Measurements from ENCODE around the gene MFSD6. TPM values are rescaled to one million over a fixed set of nuclear protein-coding genes. Genes with fewer than 3 reads are reported as not detected.
A peak's percentile ranks its signal among the peaks of the same experiment; 100 is the strongest.

The MFSD6 gene
- total RNA-seq, 2 experiments from 2014 or later = 21.0 to 21.6 TPM

DNA sequence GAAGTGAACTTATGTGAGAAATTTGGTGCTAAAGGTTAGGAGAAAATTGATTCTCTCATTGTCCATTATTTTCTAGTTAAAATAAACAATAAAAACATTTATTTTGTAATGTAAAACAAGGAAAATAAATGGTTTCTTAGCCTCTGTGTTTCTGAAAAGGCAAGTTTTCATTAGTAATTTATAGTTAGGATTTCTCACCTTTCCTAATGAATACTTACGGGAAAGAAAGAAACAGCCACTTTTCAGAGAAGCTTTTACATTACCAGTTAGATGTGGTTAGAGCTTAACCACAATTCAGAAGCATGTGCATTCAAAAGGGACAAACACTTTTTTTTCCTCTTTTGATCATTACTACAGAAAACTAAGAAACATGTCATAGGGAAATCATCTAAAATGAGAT, 107.5 kb downstream of the MFSD6 start:
- peaks cover 44% of the 10 kb centered on the region for H3K4me1 Mint-ChIP-seq (ENCODE audit: low read depth)
- no peaks in the 10 kb centered on the region for H3K9me3 Mint-ChIP-seq
- CTCF ChIA-PET = interaction anchor here (0.9 to 2.4 kb wide), 3 partner anchors 18 to 248 kb away, joined by 3 to 7 read pairs (median 4); no protein-coding TSS in a partner anchor
- DNase-seq = no peak
- H3K27ac Mint-ChIP-seq = peak overlapping the region; percentile 11
- peaks cover 33% of the 10 kb centered on the region for H3K36me3 Mint-ChIP-seq (ENCODE audit: low read depth)
- intact Hi-C loops (cut with micrococcal nuclease) = loop anchor here (1.0 to 5.0 kb wide), 3 partner anchors 15 to 207 kb away; no protein-coding TSS in a partner anchor
- H3K4me3 Mint-ChIP-seq = no peak overlapping the region
- H3K27me3 Mint-ChIP-seq (ENCODE audit: low read depth) = no peaks in the 10 kb centered on the region

DNA sequence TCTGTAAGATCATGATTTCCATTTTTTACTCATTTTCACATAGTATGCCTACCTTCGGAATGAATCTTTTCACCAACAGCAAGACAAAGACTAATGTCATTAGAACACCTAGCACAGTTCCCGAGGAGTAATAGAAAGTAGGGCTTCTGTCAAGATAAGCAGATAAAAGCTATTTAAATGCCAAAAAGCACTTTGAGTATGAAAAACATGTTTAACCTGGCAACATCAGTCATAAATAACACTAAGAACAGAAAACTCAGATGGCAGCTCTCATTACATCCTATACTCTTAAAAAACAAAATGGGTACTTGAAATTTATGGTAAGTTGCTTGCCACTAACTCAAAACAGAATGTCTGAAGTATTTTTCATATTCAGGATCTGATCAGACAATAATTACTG, 109.3 kb downstream of the MFSD6 start:
- DNase-seq = no peak
- H3K36me3 Mint-ChIP-seq (ENCODE audit: low read depth) = peaks cover 44% of the 10 kb centered on the region
- no peaks in the 10 kb centered on the region for H3K27me3 Mint-ChIP-seq (ENCODE audit: low read depth)
- H3K27ac Mint-ChIP-seq = no peak overlapping the region
- CTCF ChIA-PET = interaction anchor here (0.6 to 1.0 kb wide), 2 partner anchors 127 to 179 kb away, joined by 3 read pairs; no protein-coding TSS in a partner anchor
- no peaks in the 10 kb centered on the region for H3K9me3 Mint-ChIP-seq
- no peak overlapping the region for H3K4me3 Mint-ChIP-seq
- H3K4me1 Mint-ChIP-seq (ENCODE audit: low read depth) = peaks cover 55% of the 10 kb centered on the region
- intact Hi-C loops (cut with micrococcal nuclease) = loop anchor here (5.0 kb wide), 1 partner anchor 205 kb away; no protein-coding TSS in a partner anchor

- Mint-ChIP-seq H3K36me3 (ENCODE audit: low read depth) (peaks cover 33% of the 10 kb centered on the region), H3K9me3 (no peaks in the 10 kb centered on the region), H3K27ac (peak overlapping the region; percentile 0), H3K4me3 (no peak overlapping the region), H3K27me3 (ENCODE audit: low read depth) (no peaks in the 10 kb centered on the region), H3K4me1 (ENCODE audit: low read depth) (peaks cover 44% of the 10 kb centered on the region)
- intact Hi-C loops (cut with micrococcal nuclease) = loop anchor here (1.0 to 5.0 kb wide), 2 partner anchors 12 to 202 kb away; no protein-coding TSS in a partner anchor
- DNase-seq = no peak
- CTCF ChIA-PET = interaction anchor here (1.0 kb wide), 1 partner anchor 9 kb away, joined by 3 read pairs; no protein-coding TSS in a partner anchor
Observed at GRCh38 chr2:190519975-190520767, 112.0 kb downstream of the MFSD6 start.

DNA sequence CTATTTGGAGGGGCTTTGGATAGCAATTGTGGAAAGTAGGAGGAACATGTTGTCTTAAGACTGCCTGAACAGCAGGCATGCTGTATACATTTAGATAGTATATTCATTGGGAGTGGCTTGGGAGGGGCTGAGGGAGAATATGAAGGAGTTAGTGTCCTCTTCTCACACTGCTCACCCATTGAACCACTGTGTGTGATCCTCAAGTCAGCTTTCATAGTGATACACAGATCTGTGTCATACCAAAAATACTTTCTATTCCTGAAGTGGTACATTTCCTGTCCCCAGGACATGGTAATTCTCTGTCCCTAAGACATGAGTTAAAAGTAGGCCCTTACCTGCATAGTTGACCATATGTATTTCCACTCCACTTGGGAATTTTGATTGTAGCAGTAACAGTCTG, 116.8 kb downstream of the MFSD6 start:
- H3K27me3 Mint-ChIP-seq (ENCODE audit: low read depth) = no peaks in the 10 kb centered on the region
- no peak for DNase-seq
- H3K9me3 Mint-ChIP-seq = no peaks in the 10 kb centered on the region
- intact Hi-C loops (cut with micrococcal nuclease) = no loop called here
- H3K36me3 Mint-ChIP-seq (ENCODE audit: low read depth) = peaks cover 27% of the 10 kb centered on the region
- CTCF ChIA-PET = no interaction called here
- peaks cover 66% of the 10 kb centered on the region for H3K4me1 Mint-ChIP-seq (ENCODE audit: low read depth)
- no peak overlapping the region for H3K4me3 Mint-ChIP-seq
- no peak overlapping the region for H3K27ac Mint-ChIP-seq

DNA sequence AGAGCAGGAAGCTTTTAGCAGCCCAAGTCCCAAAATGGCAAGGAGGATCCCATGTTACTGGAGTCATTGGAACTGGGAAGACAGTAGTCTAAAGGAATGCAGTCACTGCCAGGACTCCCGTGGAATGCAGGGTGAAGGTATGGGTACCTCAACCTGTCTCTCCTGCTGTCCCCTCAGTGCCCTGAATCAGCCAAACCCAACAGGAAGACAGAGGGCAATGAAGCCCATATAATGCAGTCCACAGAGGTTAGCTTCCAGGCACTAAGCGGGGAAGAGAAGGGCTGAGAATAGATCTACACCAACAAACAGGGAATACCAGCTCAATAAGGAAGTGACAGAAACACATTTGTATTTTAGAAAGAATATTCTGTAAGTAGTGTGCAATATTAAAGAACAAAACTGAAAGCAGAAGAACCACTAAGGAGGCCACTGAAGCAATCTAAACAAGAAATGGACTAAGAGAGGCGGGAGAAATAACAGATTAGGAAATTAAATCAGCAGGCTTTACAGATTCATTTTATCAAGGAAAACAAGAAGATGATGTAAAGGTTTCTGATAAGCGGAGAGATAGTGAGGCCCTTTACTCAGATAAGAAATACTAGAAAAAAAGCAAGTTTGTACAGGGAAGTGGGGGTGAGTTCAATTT, 118.1 kb downstream of the MFSD6 start:
- no peak for DNase-seq
- Mint-ChIP-seq H3K9me3 (no peaks in the 10 kb centered on the region), H3K36me3 (ENCODE audit: low read depth) (peaks cover 20% of the 10 kb centered on the region), H3K4me3 (no peak overlapping the region), H3K27ac (no peak overlapping the region), H3K4me1 (ENCODE audit: low read depth) (peaks cover 66% of the 10 kb centered on the region), H3K27me3 (ENCODE audit: low read depth) (no peaks in the 10 kb centered on the region)
- CTCF ChIA-PET = no interaction called here
- intact Hi-C loops (cut with micrococcal nuclease) = no loop called here

DNA sequence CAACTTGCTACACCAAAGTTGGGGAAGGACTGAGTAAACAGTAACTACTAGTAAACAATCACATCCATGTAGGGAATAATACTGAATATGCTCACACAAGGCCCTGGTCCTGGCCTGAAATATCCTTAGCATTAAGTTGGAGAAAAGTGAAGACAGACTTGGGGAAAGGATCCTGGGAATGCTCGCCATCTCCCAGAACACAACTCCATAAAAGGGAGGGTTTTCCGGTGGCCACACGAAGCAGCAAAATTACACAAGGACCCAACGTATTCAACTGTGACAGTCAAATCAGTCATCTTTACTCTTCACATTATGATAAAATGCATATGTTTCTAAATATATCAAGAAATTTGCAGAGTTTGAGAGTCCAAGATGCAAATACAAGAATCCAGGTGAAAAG, 119.1 kb downstream of the MFSD6 start:
- Mint-ChIP-seq H3K9me3 (no peaks in the 10 kb centered on the region), H3K27ac (no peak overlapping the region), H3K4me1 (ENCODE audit: low read depth) (peaks cover 68% of the 10 kb centered on the region), H3K4me3 (no peak overlapping the region), H3K27me3 (ENCODE audit: low read depth) (no peaks in the 10 kb centered on the region), H3K36me3 (ENCODE audit: low read depth) (peaks cover 15% of the 10 kb centered on the region)
- intact Hi-C loops (cut with micrococcal nuclease) = no loop called here
- no peak for DNase-seq
- CTCF ChIA-PET = no interaction called here

DNA sequence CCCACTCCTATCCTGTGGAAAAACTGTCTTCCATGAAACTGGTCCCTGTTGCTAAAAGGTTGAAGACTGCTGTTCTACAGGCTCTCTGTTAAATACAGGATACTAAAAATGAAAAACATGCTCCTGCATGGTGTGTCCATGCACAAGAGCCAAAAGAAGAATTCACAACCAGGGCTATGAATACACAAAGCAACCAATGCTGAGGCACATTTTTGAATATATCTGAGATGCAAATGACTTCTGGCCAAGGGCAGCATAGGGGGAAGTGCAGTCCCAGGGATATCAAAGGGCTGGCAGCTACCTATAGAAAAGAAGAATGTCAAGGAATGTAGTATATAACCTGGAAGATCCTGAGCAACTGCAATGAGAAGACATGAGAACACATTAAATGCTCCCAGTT, 119.8 kb downstream of the MFSD6 start:
- H3K27me3 Mint-ChIP-seq (ENCODE audit: low read depth) = no peaks in the 10 kb centered on the region
- H3K36me3 Mint-ChIP-seq (ENCODE audit: low read depth) = peaks cover 9% of the 10 kb centered on the region
- DNase-seq = no peak
- H3K27ac Mint-ChIP-seq = no peak overlapping the region
- peaks cover 75% of the 10 kb centered on the region for H3K4me1 Mint-ChIP-seq (ENCODE audit: low read depth)
- no peak overlapping the region for H3K4me3 Mint-ChIP-seq
- CTCF ChIA-PET = no interaction called here
- intact Hi-C loops (cut with micrococcal nuclease) = no loop called here
- H3K9me3 Mint-ChIP-seq = no peaks in the 10 kb centered on the region

DNA sequence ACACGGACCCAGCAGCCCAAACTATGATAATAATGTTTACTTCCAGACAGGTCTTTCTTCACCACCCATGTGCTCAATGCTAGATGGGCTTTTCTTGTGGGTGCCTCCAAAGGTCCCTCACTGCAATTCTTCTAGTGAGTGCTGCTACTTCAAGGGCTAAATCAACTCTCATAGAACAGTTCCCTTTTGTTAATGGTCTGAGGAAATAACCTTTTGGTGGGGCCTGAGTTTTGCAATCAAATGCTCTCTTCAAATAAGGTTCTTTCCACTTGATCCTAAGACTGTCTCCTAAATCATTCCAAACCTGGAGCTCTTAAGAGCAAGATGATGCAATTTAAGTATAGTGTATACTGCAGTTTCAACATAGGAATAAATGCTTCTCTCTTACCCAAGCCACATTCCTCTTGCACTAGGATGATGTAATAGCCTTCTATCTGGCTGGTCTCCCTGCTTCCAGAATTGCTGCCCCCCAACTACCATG, 120.4 kb downstream of the MFSD6 start:
- peaks cover 81% of the 10 kb centered on the region for H3K4me1 Mint-ChIP-seq (ENCODE audit: low read depth)
- no peak overlapping the region for H3K4me3 Mint-ChIP-seq
- intact Hi-C loops (cut with micrococcal nuclease) = no loop called here
- no peaks in the 10 kb centered on the region for H3K9me3 Mint-ChIP-seq
- DNase-seq = no peak
- H3K27me3 Mint-ChIP-seq (ENCODE audit: low read depth) = no peaks in the 10 kb centered on the region
- CTCF ChIA-PET = no interaction called here
- peaks cover 11% of the 10 kb centered on the region for H3K36me3 Mint-ChIP-seq (ENCODE audit: low read depth)
- H3K27ac Mint-ChIP-seq = no peak overlapping the region

DNA sequence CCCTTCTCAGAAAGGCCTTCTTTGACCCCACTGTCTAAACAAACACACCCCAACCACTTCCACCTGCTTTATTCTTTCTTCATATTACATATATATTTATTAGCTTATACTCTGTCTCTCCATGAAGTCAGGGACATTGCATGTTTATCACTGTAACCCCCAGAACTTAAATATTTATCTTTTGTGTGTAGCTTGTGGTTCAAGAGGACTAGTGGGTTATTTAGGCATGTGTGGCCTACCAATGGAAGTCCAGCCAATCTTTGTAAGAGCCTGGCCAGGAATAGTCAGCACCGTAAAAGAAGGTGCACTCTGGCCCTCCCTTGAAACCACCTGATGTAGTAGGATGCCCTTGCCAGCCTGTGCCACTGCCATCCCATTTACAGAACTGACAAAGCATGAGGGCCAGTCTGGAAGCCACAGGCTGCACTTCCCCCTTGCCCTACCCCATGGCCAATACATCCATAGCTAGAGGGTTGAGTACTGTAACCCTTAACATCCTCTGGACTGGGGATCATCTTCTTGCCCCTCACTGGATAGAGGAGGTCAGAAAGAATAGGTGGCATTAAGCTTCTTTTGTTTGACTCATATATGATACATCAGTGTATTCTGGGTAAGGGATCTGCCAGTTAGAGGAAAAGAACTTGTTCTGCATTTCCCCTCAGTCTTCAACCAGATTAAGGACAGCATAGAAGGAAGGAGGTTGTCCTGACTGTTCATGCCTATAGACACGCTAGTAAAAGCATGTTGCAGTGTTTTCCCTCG, 121.5 kb downstream of the MFSD6 start:
- H3K27ac Mint-ChIP-seq = peak overlapping the region; percentile 57
- H3K36me3 Mint-ChIP-seq (ENCODE audit: low read depth) = peaks cover 12% of the 10 kb centered on the region
- peaks cover 81% of the 10 kb centered on the region for H3K4me1 Mint-ChIP-seq (ENCODE audit: low read depth)
- H3K27me3 Mint-ChIP-seq (ENCODE audit: low read depth) = no peaks in the 10 kb centered on the region
- no peak overlapping the region for H3K4me3 Mint-ChIP-seq
- DNase-seq = no peak
- intact Hi-C loops (cut with micrococcal nuclease) = loop anchor here (1.0 to 10.0 kb wide), 8 partner anchors 13 to 1225 kb away; partner anchors contain the start of genes ASNSD1, NABP1, ORMDL1 and PMS1
- H3K9me3 Mint-ChIP-seq = no peaks in the 10 kb centered on the region
- CTCF ChIA-PET = interaction anchor here (0.6 to 1.0 kb wide), 3 partner anchors 39 to 440 kb away, joined by 3 read pairs; no protein-coding TSS in a partner anchor

- Mint-ChIP-seq H3K27me3 (ENCODE audit: low read depth) (no peaks in the 10 kb centered on the region), H3K27ac (peak overlapping the region; percentile 62), H3K9me3 (no peaks in the 10 kb centered on the region), H3K36me3 (ENCODE audit: low read depth) (peaks cover 12% of the 10 kb centered on the region), H3K4me3 (no peak overlapping the region), H3K4me1 (ENCODE audit: low read depth) (peaks cover 75% of the 10 kb centered on the region)
- CTCF ChIA-PET = interaction anchor here (0.6 to 1.0 kb wide), 3 partner anchors 39 to 146 kb away, joined by 3 read pairs; no protein-coding TSS in a partner anchor
- intact Hi-C loops (cut with micrococcal nuclease) = loop anchor here (1.0 to 10.0 kb wide), 8 partner anchors 14 to 1226 kb away; partner anchors contain the start of genes ASNSD1, NABP1, ORMDL1 and PMS1
- no peak for DNase-seq
Observed at GRCh38 chr2:190530248-190530900, 122.2 kb downstream of the MFSD6 start.

GRCh38 chr2:190532581-190532980, 124.4 kb downstream of the MFSD6 start:
- Mint-ChIP-seq H3K9me3 (peaks cover 14% of the 10 kb centered on the region), H3K27ac (peak overlapping the region; percentile 100), H3K4me3 (peak overlapping the region; percentile 96), H3K27me3 (ENCODE audit: low read depth) (no peaks in the 10 kb centered on the region), H3K4me1 (ENCODE audit: low read depth) (peaks cover 68% of the 10 kb centered on the region), H3K36me3 (ENCODE audit: low read depth) (peaks cover 26% of the 10 kb centered on the region)
- CTCF ChIA-PET = interaction anchor here (0.9 to 1.8 kb wide), 2 partner anchors 17 to 162 kb away, joined by 3 to 7 read pairs; no protein-coding TSS in a partner anchor
- DNase-seq = no peak
- intact Hi-C loops (cut with micrococcal nuclease) = loop anchor here (1.0 to 10.0 kb wide), 10 partner anchors 12 to 1228 kb away; partner anchors contain the start of genes ASNSD1, NABP1, ORMDL1 and PMS1

Measured in activated naive CD4-positive, alpha-beta T cell treated with anti-CD3 and anti-CD28 coated beads for 36 hours (primary cell).